ENCODE results near the gene PRDM5.

PRDM5 gene

DNA sequence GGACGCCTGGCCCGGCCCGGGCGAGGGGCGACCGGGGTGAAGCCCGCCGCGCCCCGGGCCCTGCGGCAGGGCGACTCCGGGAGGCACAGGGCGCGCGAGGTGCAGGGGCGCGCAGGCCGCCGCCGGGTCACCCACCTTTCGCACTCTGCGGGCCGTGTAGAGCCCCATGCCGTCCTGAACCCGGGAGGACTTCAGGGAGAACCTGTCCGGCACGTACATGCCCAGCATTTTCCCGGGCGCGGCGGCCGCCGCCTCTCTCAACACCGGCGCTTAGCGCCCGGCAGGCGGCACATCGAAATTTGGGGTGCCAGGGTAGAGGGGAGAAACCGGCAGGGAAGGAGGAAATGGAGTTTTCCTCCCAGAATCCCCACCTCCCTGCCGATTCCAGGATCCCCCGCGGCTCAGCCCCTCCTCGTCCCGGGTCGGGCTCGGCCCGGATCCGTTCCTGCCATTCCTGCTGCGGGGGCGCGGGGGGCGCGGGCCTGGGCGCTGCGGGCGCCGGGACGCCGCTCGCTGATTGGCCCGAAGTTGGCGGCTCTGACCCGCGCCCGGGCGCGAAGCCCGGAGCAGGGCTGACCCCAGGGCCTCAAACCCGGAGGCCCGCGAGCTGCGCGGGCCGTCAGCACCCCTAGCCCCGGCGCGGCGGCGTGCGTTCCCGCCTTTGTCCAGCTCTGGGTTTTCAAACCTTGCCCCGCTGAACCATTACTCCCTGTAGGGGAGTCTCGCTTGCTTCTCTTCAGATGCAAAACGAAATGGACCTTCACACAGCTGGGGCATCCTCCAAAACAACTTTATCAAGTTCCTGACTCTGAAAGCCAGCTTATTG is at the start of gene PRDM5:
Gene PRDM5 (minus strand): TSS at position 346 of the 826 bp plus-strand sequence. CDS start 118 bp downstream, at position 228.
- DNase-seq (ENCODE audit: low read depth): no peak

DNA sequence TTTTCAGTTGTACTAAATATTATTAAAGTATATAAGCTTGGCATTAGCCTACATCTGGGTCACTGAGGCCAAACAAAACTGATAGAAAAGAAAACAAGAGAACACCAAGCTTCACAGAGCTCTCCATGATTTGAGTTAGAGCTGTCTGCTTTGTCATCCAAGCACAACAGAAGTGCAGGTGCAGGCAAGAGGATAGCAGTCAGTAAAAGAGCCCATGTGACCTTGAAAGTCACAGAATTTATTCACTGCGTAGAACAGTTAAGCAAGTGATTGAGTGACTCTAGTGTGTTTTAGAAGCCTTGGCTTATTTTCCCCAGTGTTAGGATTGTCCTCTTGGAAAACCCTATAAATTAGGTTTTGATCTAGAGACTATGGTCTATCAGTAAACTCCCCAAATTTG is 49.4 kb upstream of the PRDM5 start:
- DNase-seq (ENCODE audit: low read depth): no peak

DNA sequence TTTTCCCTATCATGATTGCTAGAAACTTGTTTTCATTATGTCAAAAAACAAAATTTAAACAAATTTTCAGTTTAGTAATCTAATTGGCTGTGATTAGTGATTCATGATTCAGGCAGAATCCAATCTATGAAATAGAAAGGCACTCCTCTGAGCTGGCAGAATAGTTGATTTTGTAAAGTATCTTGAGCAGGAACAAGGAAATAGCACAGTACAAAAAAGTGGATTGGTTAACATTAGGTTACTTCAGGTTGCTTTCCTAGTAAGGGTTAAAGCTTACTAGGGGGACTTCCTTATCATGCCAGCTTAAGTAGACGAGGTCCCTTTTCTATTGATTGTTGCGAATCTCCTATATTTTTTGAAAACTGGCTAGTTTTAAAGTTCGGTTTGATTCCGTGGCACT is 43.4 kb upstream of the PRDM5 start:
- no peak for DNase-seq (ENCODE audit: low read depth)

DNA sequence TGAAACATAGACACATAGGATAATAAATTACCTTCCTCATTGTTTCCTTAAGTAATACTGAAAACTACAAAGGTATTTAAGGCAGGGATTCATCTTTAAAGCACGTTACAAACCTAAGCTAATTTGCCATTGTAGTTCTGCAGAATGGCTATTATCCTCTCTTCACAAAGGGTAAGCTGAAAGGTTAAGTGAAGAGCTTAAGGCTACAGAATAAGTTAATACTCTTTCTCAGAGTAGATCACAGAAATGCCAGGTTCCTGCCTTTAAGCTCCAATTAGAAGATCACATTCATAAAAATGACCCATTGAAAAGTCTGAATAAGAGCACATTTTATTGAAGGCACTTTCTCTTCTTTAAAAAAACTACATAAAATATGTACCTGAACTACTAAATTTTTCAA is 42.1 kb upstream of the PRDM5 start:
- no peak for DNase-seq (ENCODE audit: low read depth)

DNA sequence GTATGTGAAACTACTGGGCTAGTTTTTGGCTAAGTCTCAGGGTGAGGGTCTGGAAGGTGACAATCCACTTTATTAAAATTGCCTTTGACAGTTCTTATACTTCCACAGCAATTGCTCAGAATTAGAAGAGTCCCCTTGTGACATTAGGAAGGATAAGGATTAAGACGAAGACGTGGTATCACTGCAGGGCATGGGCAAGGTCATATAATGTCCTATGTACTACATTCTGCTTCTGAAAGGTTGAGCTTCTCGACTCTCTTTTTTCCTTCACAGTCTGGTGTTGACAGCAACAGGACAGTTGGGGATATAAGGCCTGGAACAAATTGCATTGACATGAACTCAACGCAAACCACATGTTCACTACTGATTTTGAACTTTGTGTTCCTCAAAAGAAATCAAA is 40.9 kb upstream of the PRDM5 start:
- no peak for DNase-seq (ENCODE audit: low read depth)

DNA sequence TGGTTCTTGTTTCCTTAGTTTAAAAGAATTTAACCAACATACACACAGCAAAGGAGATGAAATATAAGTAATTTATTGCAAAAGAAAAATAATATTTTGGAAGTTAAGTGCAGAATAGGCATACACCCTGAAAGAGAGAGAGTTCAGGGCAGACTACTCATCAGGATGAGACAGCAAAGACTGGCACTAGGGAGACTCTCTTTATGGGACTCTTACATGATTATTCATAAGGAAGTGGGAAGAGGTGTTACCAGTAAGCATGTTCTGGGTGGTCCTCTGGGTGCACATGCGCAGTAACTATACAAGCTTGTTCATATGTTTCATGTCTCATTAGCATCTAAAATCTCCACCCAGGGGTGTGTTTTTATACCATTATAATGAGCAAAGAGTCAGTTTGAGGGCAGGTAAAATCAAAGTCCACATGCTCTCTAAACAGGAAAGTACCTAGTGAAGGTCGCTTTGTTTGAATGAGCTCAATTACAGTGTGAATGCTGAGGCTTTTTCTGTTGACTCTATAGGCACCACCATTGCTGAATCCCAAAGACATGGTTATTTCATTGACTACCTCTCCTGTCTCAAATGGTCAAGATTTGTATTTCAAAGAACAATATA is 38.2 kb upstream of the PRDM5 start:
- DNase-seq (ENCODE audit: low read depth): no peak

DNA sequence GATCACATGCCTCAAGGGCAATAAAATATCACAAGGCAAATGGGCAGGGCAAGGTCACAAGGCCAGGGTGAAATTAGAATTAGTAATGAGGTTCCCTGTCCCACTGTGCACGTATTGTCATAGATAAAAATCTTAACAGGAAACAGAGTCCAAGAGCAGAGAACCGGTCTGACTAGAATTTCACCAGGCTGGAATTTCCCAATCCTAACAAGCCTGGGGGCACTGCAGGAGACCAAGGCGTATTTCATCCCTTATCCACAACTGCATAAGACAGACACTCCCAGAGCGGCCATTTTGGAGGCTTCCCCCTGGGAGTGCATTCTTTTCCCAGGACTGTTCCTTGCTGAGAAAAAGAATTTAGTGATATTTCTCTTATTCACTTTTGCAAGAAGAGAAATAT is 25.9 kb upstream of the PRDM5 start:
- DNase-seq (ENCODE audit: low read depth): no peak

DNA sequence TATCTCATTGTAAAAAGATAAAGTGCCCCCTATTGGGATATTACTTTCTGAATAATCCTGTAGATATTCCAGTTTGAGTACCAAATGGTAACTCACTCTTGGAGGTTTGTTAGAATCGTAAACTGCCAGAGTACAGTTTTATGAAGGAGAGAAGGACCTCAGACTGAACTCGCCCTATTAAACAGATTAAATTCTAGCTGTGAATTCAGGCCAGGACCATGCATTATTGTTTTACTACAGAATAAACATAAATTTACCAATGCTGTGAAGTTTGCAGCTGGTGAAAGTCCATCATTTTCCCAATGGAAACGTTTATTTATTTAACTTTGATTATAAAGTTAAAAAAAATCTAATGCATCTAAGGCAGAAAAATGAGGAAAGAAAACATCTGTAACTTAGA is 20.2 kb upstream of the PRDM5 start:
- DNase-seq (ENCODE audit: low read depth): no peak

DNA sequence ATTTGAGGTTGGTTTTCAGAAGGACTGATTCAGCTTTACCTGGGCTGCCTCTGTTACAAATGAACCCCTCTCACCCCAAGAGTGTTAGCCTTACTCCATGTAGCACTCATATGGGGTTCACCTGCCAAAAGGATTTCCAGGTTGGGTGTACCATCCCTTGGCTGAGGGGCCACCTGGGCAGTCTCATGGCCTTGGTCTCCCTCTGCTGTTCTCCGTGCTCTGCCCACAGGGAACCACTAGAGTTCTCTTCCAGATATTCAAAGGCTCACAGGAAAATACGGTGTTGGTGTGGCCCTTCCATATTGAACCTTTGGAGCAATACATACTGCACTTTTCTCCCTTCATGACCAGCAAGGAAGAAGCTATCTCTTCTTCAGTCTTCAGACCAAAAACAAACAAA is 18.0 kb upstream of the PRDM5 start:
- DNase-seq (ENCODE audit: low read depth): no peak

DNA sequence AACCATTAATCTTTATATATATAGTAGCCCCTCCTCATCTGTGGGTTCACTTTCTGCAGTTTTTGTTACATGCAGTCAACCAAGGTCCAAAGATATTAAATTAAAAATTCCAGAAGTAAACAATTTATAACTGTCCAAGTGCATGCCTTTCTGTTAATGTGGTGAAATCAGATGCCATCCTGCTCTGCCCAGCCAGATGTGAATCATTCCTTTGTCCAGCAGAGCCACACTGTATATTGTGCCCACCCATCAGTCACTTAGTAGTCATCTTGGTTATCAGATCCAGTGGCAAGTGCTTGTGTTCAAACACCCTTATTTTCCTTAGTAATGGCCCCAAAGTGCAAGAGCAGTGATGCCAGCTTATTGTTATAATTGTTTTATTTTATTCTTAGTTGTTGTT is 17.2 kb upstream of the PRDM5 start:
- no peak for DNase-seq (ENCODE audit: low read depth)

DNA sequence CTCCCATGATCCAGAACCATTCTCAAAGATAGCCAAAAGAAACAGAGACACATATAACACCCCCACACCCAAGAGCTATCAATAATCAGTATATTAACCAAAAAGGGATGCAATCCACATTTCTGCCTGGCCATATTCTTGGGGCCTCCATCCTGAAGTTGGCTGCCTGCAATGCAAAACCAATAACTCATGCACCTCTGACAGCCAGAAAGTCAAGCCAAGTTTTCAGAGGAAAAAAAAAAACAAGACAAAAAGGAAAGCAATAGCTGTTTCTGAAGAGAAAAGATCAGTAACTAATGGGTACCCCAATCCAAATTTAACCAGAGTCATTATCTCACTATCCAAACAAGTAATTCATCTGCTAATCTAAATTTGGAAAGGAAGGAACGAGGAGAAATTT is 7.3 kb upstream of the PRDM5 start:
- DNase-seq (ENCODE audit: low read depth): no peak

DNA sequence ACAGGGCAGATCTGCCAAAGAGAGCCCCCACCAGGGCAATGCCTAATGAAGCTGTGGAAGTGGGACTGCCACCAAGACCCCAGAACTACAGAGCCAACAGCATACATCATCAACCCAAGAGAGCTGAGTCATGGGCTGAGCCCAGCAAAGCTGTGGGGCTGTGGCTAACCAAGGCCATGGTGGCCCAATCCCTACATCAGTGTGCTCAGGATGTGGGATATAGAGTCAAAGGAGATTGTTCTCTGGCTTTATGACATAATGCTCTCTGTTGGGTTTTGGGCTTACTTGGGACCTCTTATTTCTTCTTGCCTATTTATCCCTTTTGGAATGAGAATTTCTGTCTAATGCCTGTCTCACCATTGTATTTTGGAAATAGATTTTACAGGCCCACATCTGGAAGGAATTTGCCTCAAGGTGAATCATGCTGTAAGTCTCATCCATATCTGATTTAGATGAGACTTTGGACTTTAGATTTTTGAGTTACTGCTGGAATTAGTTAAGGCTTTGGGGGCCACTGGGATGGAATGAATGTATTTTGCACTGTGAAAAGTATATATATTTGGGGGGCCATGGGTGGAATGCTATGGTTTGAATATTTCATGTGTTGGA is 5.4 kb upstream of the PRDM5 start:
- no peak for DNase-seq (ENCODE audit: low read depth)

DNA sequence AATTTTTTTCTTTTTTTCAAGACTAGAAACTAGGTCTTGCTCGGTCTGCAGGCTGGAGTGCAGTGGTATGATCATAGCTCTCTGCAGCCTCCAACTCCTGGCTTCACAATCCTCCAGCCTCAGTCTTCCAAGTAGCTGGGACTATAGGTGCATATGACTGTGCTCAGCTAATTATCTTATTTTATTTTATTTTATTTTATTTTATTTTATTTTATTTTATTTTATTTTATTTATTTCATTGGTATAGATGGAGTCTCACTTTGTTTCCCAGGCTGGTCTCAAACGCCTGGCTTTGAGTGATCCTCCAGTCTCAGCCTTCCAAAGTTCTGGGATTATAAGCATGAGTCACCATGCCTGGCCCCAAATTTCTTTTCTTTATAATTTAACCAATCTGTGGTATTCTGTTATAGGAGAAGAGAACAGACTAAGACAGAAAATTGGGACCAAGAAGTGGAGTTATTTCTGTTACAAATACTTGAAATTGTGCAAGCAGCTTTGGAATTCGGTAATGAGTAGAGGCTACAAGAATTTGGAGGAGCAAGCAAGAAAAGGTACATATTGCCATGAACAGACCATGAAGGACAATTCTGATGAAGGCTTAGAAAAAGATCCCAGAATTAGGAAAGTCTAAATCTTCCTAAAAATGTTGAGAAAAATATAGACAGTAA is 4.0 kb upstream of the PRDM5 start:
- no peak for DNase-seq (ENCODE audit: low read depth)

DNA sequence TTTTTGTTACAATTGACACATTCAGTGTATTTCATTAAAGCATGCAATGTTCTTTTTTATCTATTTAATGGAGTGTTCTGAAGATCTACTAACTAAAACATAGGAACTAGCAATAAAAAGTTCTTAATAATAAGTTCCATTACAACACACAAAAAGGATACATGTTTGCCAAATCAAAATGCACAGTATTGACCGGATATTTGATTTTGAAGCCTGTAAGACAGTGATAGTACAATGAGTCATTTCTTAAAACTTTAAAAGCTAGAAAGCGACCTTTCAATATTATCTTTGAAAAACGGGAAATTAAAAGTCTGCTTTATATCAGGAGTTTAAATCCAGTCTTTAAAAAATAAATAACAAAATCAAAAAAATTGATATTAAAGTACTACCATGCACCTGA is 2.4 kb upstream of the PRDM5 start:
- DNase-seq (ENCODE audit: low read depth): no peak

DNA sequence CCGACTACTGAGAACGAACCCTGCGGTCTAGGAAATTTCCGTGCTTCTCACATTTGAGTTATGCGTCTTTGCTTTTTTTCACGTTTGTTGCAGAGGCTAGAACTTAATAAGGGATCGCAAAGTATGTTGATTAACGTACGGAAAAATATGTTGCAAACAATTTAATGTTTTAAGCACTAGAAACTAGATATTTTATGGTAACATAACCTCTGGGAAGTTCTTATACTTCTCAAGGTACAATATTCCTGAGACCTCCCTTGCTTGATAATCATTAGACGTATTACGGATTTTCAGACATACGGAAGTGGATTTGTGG is 639 bp upstream of the PRDM5 start:
- no peak for DNase-seq (ENCODE audit: low read depth)

DNA sequence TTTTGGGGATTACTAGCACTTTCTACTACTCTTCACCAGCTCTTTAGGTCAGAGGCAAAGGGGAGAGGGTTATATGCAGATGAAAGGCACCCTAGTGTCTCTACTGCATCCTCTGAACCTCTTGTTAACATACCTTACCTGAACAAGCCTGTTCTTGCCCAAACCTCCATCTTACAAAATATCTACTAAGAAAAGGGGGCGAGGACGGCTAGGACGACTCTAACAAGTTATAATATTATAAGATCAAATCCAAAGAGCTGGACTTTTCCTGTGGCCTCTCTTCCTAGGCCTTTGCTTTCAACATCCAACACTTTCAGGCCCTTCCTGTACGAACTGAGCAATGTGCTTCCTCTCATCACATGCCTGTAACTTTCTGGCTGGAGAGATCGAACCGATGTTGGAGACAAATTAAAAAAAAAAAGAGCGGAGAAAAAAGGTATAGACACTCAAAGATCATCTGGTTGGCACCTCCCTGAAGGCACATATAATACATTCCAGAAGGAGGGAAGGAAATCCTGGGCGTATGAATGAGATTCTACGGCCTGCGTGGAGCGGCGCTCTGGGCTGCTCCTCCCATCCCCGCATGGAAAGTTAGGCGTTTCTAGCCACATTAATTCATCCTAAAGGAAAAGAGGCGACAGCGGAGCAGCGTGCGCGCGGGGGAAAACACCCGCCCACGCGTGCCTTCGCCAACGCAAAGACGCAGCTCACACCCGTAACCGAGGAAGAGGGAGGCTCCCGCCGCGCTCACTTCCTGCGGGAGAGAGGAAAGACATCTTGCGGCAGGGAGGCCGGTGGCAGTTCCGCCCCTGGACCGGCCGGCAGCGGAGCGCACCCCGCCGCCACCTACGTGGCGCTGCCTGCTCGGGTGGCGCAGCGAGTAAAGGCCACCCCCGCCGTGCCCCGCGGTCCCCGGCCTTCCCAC is 808 bp downstream of the PRDM5 start:
- DNase-seq (ENCODE audit: low read depth): peak; percentile 28

DNA sequence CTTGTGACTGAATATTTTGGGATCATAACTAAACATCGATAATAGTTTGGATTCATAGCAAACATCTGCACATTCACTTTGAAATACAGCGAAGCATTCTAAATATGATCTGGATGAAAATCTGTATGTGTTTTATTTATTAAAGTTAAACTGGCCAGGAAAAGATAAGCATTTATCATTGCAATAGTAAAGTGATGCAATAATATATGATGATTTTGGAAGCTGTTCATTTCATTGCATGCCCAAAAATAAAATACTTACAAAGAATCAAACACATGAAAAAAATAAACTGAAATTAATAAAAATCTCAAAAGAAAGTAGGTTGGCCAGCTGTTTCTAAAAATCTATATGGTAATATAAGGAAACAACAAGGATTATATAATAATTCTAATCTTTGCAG is 1.9 kb downstream of the PRDM5 start:
- DNase-seq (ENCODE audit: low read depth): no peak

DNA sequence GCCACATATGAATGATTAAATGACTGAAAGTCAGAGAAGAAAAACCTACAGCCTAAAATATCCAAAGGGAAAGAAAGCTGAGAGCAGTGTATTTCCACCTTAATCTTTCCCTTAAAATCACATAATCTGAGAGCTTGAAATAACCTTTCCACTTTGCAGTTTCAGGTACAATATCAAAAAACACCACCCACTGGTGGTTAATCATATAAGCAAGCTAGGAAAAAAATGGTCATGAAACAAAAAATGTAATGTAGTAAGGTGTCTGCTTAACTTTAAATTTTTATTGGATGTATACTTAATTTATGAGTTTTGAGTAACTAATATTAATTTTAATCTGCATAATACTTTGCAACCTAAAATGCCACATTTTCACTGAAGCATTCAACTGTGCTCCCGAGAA is 3.2 kb downstream of the PRDM5 start:
- DNase-seq (ENCODE audit: low read depth): no peak

DNA sequence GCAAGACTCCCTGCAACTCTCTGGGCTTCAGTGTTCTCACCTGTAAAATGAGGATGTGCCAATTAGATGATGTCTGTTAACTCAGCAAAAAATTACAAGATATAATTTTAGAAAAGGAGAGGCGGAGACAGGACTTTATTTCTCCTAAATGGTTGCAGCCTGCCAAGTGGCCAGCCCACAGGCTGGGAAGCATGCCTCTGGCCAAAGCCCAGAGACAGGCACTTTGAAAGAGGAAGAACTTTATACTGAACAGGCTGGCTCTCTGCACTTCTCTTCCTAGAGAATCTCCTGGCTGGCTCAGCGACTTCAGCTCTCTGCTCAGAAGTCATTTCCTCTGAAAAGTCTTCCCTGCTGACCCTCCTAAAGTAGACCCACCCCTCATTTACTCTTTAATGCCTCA is 3.7 kb downstream of the PRDM5 start:
- no peak for DNase-seq (ENCODE audit: low read depth)

DNA sequence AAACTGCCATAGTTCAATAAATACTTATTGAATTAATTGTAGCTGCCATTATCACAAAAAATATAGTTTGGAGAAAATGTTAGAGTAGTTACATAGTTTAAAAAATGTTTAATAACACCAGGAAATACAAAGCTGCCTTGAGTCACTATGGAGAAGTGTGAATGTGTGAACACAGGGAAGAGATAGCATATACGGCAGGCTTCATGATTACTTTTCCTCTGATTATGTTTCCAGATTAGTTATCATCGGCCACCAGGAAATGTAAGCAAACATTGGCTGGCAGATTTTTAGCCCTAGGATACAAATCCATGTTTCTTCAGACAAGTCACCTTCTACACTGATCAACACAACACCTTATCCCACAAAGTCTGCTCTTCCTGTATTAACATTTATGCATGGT is 4.4 kb downstream of the PRDM5 start:
- no peak for DNase-seq (ENCODE audit: low read depth)

DNA sequence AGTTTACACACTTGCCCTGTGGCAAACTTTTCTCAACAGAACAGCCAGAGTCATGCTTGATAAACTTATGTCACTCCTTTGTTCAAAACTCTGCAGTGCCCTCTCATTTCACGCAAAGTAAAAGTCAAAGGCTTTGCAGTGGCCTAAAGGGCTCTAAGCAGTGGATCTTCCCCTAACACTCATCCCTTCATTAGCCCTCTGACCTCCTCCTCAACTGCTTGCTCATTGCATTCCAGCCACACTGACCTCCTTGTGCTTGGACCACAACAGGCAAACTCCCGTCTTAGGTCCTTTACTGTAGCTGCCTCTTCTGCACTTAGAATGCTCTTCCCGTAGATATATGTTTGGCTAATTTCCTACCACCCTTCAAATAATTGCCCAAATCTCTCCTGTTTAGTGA is 5.6 kb downstream of the PRDM5 start:
- DNase-seq (ENCODE audit: low read depth): no peak

DNA sequence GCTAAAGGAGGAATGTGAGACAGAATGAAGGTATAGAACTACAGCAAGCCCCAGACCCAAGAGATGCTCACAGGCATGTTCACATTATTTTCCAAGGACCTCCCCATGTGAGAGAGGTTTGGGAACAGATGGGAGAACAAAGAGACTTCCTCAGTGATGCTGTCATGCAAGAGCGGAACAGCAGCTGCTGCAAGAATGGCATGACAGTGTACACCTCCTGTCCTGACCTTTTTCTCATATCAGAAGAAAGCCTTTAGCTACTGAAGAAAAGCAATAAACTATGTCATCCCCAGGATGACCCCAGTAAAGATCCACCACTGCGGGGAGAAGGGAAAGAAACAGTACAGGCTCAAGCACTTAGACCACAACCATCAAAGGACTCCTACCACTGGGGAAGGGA is 7.2 kb downstream of the PRDM5 start:
- no peak for DNase-seq (ENCODE audit: low read depth)
